Cardiac fibroblast (primary cell): ENCODE results near the gene PTPRH.

ENCODE experiments used
- DNase-seq, 2 donors: peaks; one replicate each; pipeline versions ENCODE4 v3.0.0 to v3.0.0-alpha.2; 2010; ENCODE audit warnings: low read depth in 2 of 2
- H3K4me3 ChIP-seq, 2 donors: replicated peaks in 1 of 2; 1 replicate in 1 of 2; 2 replicates in 1 of 2; pipeline ENCODE4 v1.5.1; 2011; ENCODE audit warnings: low read depth in 2 of 2, low read length in 2 of 2, mild to moderate bottlenecking in 2 of 2, moderate library complexity in 1 of 2
- CTCF ChIP-seq: IDR thresholded peaks from one replicate; pipeline ENCODE4 v1.5.1; 2011; ENCODE audit warnings: low read depth, mild to moderate bottlenecking, low read length, inconsistent platforms

Gene PTPRH

GRCh38 chr19:55232986-55233385 lies 23.7 kb upstream of the PTPRH start:
- H3K4me3 ChIP-seq: no peak overlapping the region
- TF ChIP-seq CTCF: no peak
- DNase-seq: no peak

GRCh38 chr19:55232286-55232602 lies 22.9 kb upstream of the PTPRH start:
- no peak overlapping the region for H3K4me3 ChIP-seq
- no peak for TF ChIP-seq CTCF
- no peak for DNase-seq

GRCh38 chr19:55231391-55232285 lies 22.3 kb upstream of the PTPRH start:
- no peak for DNase-seq
- H3K4me3 ChIP-seq: no peak overlapping the region
- TF ChIP-seq CTCF: no peak

- no peak for TF ChIP-seq CTCF
- DNase-seq: no peak
- H3K4me3 ChIP-seq: no peak overlapping the region
Observed at GRCh38 chr19:55230780-55231179, 21.5 kb upstream of the PTPRH start.

- no peak for DNase-seq
- H3K4me3 ChIP-seq: no peak overlapping the region
- TF ChIP-seq CTCF: no peak
Observed at GRCh38 chr19:55230329-55230728, 21.0 kb upstream of the PTPRH start.

- DNase-seq: no peak
- no peak overlapping the region for H3K4me3 ChIP-seq
- no peak for TF ChIP-seq CTCF
Observed at GRCh38 chr19:55229789-55230182, 20.5 kb upstream of the PTPRH start.

- H3K4me3 ChIP-seq: no peak overlapping the region
- no peak for DNase-seq
- no peak for TF ChIP-seq CTCF
Observed at GRCh38 chr19:55229145-55229788, 20.0 kb upstream of the PTPRH start.
